Neuronal stem cell (in vitro differentiated cells): ENCODE data around the gene LYG1. TPM values are rescaled to one million over a fixed set of nuclear protein-coding genes. Genes with fewer than 3 reads are reported as not detected.
"Not testable (repeated sequence)": the region's sequence is repeated elsewhere in the genome, so short reads cannot be mapped to it uniquely, and the experiment has no call there.

ENCODE experiments used
- DNase-seq: peaks from one replicate; pipeline ENCODE4 v3.0.0-alpha.2; 2013; ENCODE audit warnings: low spot score
- H2AFZ ChIP-seq: one replicate; pipeline ENCODE4 v1.6.1; 2013; ENCODE audit warnings: mild to moderate bottlenecking, low read length, inconsistent platforms
- H2AK5ac ChIP-seq: 2 replicates; pipeline ENCODE4 v1.6.1; 2013; ENCODE audit warnings: low read depth, mild to moderate bottlenecking, inconsistent platforms, low read length, moderate library complexity, mixed read lengths
- H2BK120ac ChIP-seq: 2 replicates; pipeline ENCODE4 v1.6.1; 2013; ENCODE audit warnings: low read depth, mild to moderate bottlenecking, inconsistent platforms, low read length, moderate library complexity, mixed read lengths
- H2BK12ac ChIP-seq: one replicate; pipeline ENCODE4 v1.6.1; 2013; ENCODE audit warnings: low read length, inconsistent platforms
- H2BK15ac ChIP-seq: 2 replicates; pipeline ENCODE4 v1.6.1; 2013; ENCODE audit warnings: mild to moderate bottlenecking, low read length, inconsistent platforms, mixed read lengths
- H2BK5ac ChIP-seq: one replicate; pipeline ENCODE4 v1.6.1; 2013; ENCODE audit warnings: inconsistent platforms, mild to moderate bottlenecking, low read length, moderate library complexity
- H3K14ac ChIP-seq: one replicate; pipeline ENCODE4 v1.6.1; 2013; ENCODE audit warnings: low read length, inconsistent platforms
- H3K18ac ChIP-seq: 2 replicates; pipeline ENCODE4 v1.6.1; 2013; ENCODE audit warnings: low read length, inconsistent platforms
- H3K23ac ChIP-seq: 2 replicates; pipeline ENCODE4 v1.6.1; 2013; ENCODE audit warnings: low read depth, mild to moderate bottlenecking, mixed read lengths, low read length, inconsistent platforms; ENCODE audit not compliant: poor library complexity
- H3K27ac ChIP-seq: replicated peaks from 3 replicates; pipeline ENCODE4 v1.5.1; 2013; ENCODE audit warnings: low read length, inconsistent platforms
- H3K27me3 ChIP-seq, 3 experiments: 2 replicates each; pipeline ENCODE4 v1.6.1; 2013; ENCODE audit warnings: low read length in 3 of 3, mild to moderate bottlenecking in 2 of 3, inconsistent platforms in 1 of 3, low read depth in 1 of 3, mixed read lengths in 1 of 3, moderate library complexity in 1 of 3; ENCODE audit not compliant: control insufficient read depth in 3 of 3, insufficient read depth in 3 of 3
- H3K36me3 ChIP-seq, 2 donors: replicated peaks in 1 of 2; 2 replicates each; pipeline ENCODE4 v1.6.1; 2013; ENCODE audit warnings: low read length in 2 of 2; ENCODE audit not compliant: control insufficient read depth in 2 of 2, insufficient read depth in 2 of 2
- H3K4ac ChIP-seq: 2 replicates; pipeline ENCODE4 v1.6.1; 2013; ENCODE audit warnings: inconsistent platforms, mild to moderate bottlenecking, low read length, moderate library complexity
- H3K4me1 ChIP-seq, 2 donors: 1 replicate in 1 of 2; 2 replicates in 1 of 2; pipeline ENCODE4 v1.6.1; 2013; ENCODE audit warnings: low read length in 2 of 2, low read depth in 1 of 2; ENCODE audit not compliant: control insufficient read depth in 2 of 2, insufficient read depth in 1 of 2
- H3K4me2 ChIP-seq: one replicate; pipeline ENCODE4 v1.6.1; 2013; ENCODE audit warnings: mild to moderate bottlenecking, low read length, inconsistent platforms; ENCODE audit not compliant: insufficient read depth, poor library complexity, severe bottlenecking
- H3K4me3 ChIP-seq, 2 donors: 2 replicates each; pipeline ENCODE4 v1.5.1; 2013; ENCODE audit warnings: low read length in 2 of 2, mild to moderate bottlenecking in 2 of 2, inconsistent platforms in 1 of 2, moderate library complexity in 1 of 2
- H3K79me1 ChIP-seq: one replicate; pipeline ENCODE4 v1.6.1; 2013; ENCODE audit warnings: low read depth, mild to moderate bottlenecking, inconsistent platforms, low read length, moderate library complexity
- H3K9ac ChIP-seq: one replicate; pipeline ENCODE4 v1.6.1; 2013; ENCODE audit warnings: mild to moderate bottlenecking, low read depth, low read length, inconsistent platforms; ENCODE audit not compliant: poor library complexity
- H3K9me3 ChIP-seq, 2 donors: replicated peaks in 1 of 2; 2 replicates each; pipeline versions ENCODE3 to v1.6.1; 2013; ENCODE audit warnings: low read length in 2 of 2, mild to moderate bottlenecking in 2 of 2, inconsistent platforms in 1 of 2, low read depth in 1 of 2, mixed read lengths in 1 of 2, moderate library complexity in 1 of 2; ENCODE audit not compliant: control insufficient read depth in 2 of 2, insufficient read depth in 1 of 2
- H4K8ac ChIP-seq: one replicate; pipeline ENCODE4 v1.6.1; 2013; ENCODE audit warnings: low read depth, mild to moderate bottlenecking, inconsistent platforms, low read length, moderate library complexity
- H4K91ac ChIP-seq: one replicate; pipeline ENCODE4 v1.6.1; 2013; ENCODE audit warnings: low read length, low read depth, mild to moderate bottlenecking, inconsistent platforms; ENCODE audit not compliant: poor library complexity
- WGBS, 2 donors: extraction: QIAGEN DNeasy Blood & Tissue Kit; methylation state at CpG; one replicate each; pipeline ENCODE4 v1.1.7; 2013; ENCODE audit warnings: missing lambda C conversion rate in 2 of 2, mixed read lengths in 1 of 2; ENCODE audit not compliant: insufficient read length in 2 of 2, insufficient replicate concordance in 1 of 2; ENCODE audit errors: extremely low coverage in 2 of 2; 5-methylcytosine and 5-hydroxymethylcytosine counted together
- polyA plus RNA-seq, 2 experiments: library from polyadenylated mRNA; stranded (reverse); fragments of 200-250 nt; gene quantifications; one replicate each; pipeline ENCODE4 v1.2.3, GENCODE V29; 2013

Gene LYG1
- polyA plus RNA-seq (2013, experiment 1 of 2) = 0.98 TPM
- 0.73 TPM for polyA plus RNA-seq (2013, experiment 2 of 2)

GRCh38 chr2:99301097-99301496, at the start of gene LYG1:
Gene LYG1 (minus strand): TSS chr2:99301197. CDS start chr2:99295670, 5,527 bp downstream.
- H3K18ac ChIP-seq, H2AK5ac ChIP-seq, H3K4me3 ChIP-seq, H3K36me3 ChIP-seq, H3K27ac ChIP-seq, H3K4ac ChIP-seq, H3K23ac ChIP-seq, H3K27me3 ChIP-seq, H3K4me2 ChIP-seq, DNase-seq, H3K79me1 ChIP-seq, H3K4me1 ChIP-seq, H2BK12ac ChIP-seq, H2AFZ ChIP-seq, H3K9ac ChIP-seq, H2BK15ac ChIP-seq, H3K9me3 ChIP-seq, H4K8ac ChIP-seq, H2BK5ac ChIP-seq, H2BK120ac ChIP-seq, H4K91ac ChIP-seq, H3K14ac ChIP-seq: not testable (repeated sequence)
- no CpG with 5 or more reads among the region's 2 CpGs for WGBS, 2 donors

- Histone ChIP-seq H3K14ac (no peak overlapping the region), H2BK120ac (no peak overlapping the region), H3K27me3 (no peaks in the 10 kb centered on the region), H2BK15ac (no peak overlapping the region), H3K9ac (no peak overlapping the region), H4K8ac (no peak overlapping the region), H4K91ac (no peak overlapping the region), H3K79me1 (no peaks in the 10 kb centered on the region), H3K4ac (no peak overlapping the region), H3K4me2 (no peak overlapping the region), H2BK12ac (no peak overlapping the region), H3K23ac (no peak overlapping the region), H3K27ac (no peak overlapping the region), H3K4me3 (no peak overlapping the region), H3K9me3 (no peaks in the 10 kb centered on the region), H2BK5ac (no peak overlapping the region), H3K36me3 (no peaks in the 10 kb centered on the region), H3K18ac (no peak overlapping the region), H2AK5ac (no peak overlapping the region), H3K4me1 (no peaks in the 10 kb centered on the region), H2AFZ (no peak overlapping the region)
- no peak for DNase-seq
These were observed 49.2 kb upstream of the LYG1 start for GRCh38 chr2:99350194-99350593.

- Histone ChIP-seq H3K18ac (no peak overlapping the region), H2AFZ (no peak overlapping the region), H3K23ac (no peak overlapping the region), H2BK12ac (no peak overlapping the region), H3K27me3 (no peaks in the 10 kb centered on the region), H2BK15ac (no peak overlapping the region), H3K9ac (no peak overlapping the region), H3K79me1 (no peaks in the 10 kb centered on the region), H3K14ac (no peak overlapping the region), H3K36me3 (no peaks in the 10 kb centered on the region), H2BK120ac (no peak overlapping the region), H3K9me3 (no peaks in the 10 kb centered on the region), H3K4ac (no peak overlapping the region), H3K27ac (no peak overlapping the region), H3K4me1 (no peaks in the 10 kb centered on the region), H3K4me2 (no peak overlapping the region), H4K8ac (no peak overlapping the region), H2AK5ac (no peak overlapping the region), H3K4me3 (no peak overlapping the region), H4K91ac (no peak overlapping the region), H2BK5ac (no peak overlapping the region)
- no peak for DNase-seq
- no CpG with 5 or more reads among the region's 3 CpGs for WGBS, 2 donors
These were observed 47.2 kb upstream of the LYG1 start for GRCh38 chr2:99348173-99348572.

- Histone ChIP-seq H2BK15ac (no peak overlapping the region), H3K9ac (no peak overlapping the region), H3K18ac (no peak overlapping the region), H3K36me3 (no peaks in the 10 kb centered on the region), H2BK12ac (no peak overlapping the region), H3K79me1 (no peaks in the 10 kb centered on the region), H3K4me3 (no peak overlapping the region), H3K23ac (no peak overlapping the region), H4K91ac (no peak overlapping the region), H2BK120ac (no peak overlapping the region), H3K4me1 (no peaks in the 10 kb centered on the region), H3K9me3 (no peaks in the 10 kb centered on the region), H2AFZ (no peak overlapping the region), H3K4me2 (no peak overlapping the region), H2AK5ac (no peak overlapping the region), H3K27me3 (no peaks in the 10 kb centered on the region), H3K27ac (no peak overlapping the region), H3K14ac (no peak overlapping the region), H3K4ac (no peak overlapping the region), H4K8ac (no peak overlapping the region), H2BK5ac (no peak overlapping the region)
- DNase-seq = no peak
These were observed 45.2 kb upstream of the LYG1 start for GRCh38 chr2:99346218-99346617.
